SU-DHL-6 (cell line): Measurements from ENCODE around the gene TMEM184A.

ENCODE experiments used
- EZH2phosphoT487 ChIP-seq: fragments of 200-600 bp; sonication (generic), shearing (Covaris generic); conservative IDR thresholded peaks from 2 replicates; pipeline ENCODE4 v1.6.1; 2018; ENCODE audit warnings: mild to moderate bottlenecking, antibody characterized with exemption, low read length, moderate library complexity, mixed read lengths
- TF ChIP-seq, protein P1 (sequence below): fragments of 200-600 bp; sonication (generic); IDR thresholded peaks from one replicate; pipeline ENCODE4 v1.5.1; 2017; ENCODE audit warnings: antibody characterized with exemption, mild to moderate bottlenecking, low read length, moderate library complexity; ENCODE audit not compliant: insufficient read depth, poor library complexity, severe bottlenecking

DNA sequence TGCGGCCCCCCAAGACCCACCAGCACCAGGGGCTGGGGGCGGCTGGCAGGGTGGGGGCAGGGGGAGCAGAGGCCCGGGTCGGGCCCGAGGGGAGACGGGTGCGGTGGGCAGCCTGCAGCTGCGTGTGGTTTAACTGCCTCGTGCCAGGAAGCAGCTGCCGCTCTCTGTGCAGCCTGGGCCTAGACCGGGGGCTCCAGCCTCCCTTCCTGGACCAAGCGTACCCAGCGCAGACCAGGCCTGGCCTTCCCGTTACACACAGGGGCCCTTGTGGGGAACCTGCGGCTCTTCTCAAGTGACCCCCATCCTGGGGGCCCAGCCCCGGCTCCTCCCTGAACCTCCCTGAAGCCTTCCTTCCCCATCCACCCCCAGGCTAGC lies 45.2 kb downstream of the TMEM184A start:
- TF ChIP-seq, protein P1, sequence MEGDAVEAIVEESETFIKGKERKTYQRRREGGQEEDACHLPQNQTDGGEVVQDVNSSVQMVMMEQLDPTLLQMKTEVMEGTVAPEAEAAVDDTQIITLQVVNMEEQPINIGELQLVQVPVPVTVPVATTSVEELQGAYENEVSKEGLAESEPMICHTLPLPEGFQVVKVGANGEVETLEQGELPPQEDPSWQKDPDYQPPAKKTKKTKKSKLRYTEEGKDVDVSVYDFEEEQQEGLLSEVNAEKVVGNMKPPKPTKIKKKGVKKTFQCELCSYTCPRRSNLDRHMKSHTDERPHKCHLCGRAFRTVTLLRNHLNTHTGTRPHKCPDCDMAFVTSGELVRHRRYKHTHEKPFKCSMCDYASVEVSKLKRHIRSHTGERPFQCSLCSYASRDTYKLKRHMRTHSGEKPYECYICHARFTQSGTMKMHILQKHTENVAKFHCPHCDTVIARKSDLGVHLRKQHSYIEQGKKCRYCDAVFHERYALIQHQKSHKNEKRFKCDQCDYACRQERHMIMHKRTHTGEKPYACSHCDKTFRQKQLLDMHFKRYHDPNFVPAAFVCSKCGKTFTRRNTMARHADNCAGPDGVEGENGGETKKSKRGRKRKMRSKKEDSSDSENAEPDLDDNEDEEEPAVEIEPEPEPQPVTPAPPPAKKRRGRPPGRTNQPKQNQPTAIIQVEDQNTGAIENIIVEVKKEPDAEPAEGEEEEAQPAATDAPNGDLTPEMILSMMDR = no peak
- TF ChIP-seq EZH2phosphoT487 = no peak
